Breast epithelium (tissue), 3 donors: ENCODE results near the gene WNT1.

Experiments
- CTCF ChIP-seq, 3 donors: fragments of 450-650 bp; IDR thresholded peaks; one replicate each; pipeline ENCODE4 v1.5.1; 2016 to 2017; ENCODE audit warnings: antibody characterized with exemption in 3 of 3, mild to moderate bottlenecking in 3 of 3, moderate library complexity in 3 of 3
- POLR2A ChIP-seq: fragments of 450-650 bp; IDR thresholded peaks from one replicate; pipeline ENCODE4 v1.6.1; 2016; ENCODE audit warnings: antibody characterized with exemption, mild to moderate bottlenecking, moderate library complexity

GRCh38 chr12:49027846-49028555 lies 49.9 kb downstream of the WNT1 start:
- TF ChIP-seq POLR2A (no peak), CTCF (IDR thresholded peaks at IDR 0.05) (no peak)
